HFF-Myc (cell line): ENCODE data around the gene IL20.

Source experiments
- DNase-seq: peaks from one replicate; pipeline ENCODE4 v3.0.0-alpha.2; 2011; ENCODE audit warnings: low read depth; ENCODE audit errors: extremely low read depth
- H3K4me3 ChIP-seq: replicated peaks from 2 replicates; pipeline ENCODE4 v1.5.1; 2011; ENCODE audit warnings: low read depth, mild to moderate bottlenecking, control low read depth, low read length
- CTCF ChIP-seq: IDR thresholded peaks from 2 replicates; pipeline ENCODE4 v1.5.1; 2012; ENCODE audit warnings: mild to moderate bottlenecking, low read depth, low read length, control low read depth; ENCODE audit errors: missing control alignments

IL20 gene

GRCh38 chr1:206828061-206828460 lies 37.4 kb upstream of the IL20 start:
- TF ChIP-seq CTCF: no peak
- DNase-seq: no peak
- H3K4me3 ChIP-seq: no peak overlapping the region

- no peak overlapping the region for H3K4me3 ChIP-seq
- no peak for TF ChIP-seq CTCF
Measured at GRCh38 chr1:206828765-206829164, 36.7 kb upstream of the IL20 start.

GRCh38 chr1:206829282-206829681 lies 36.1 kb upstream of the IL20 start:
- DNase-seq: no peak
- H3K4me3 ChIP-seq: no peak overlapping the region
- no peak for TF ChIP-seq CTCF

More at GRCh38 chr1:206828765-206829164, 36.7 kb upstream of the IL20 start:
- no peak for DNase-seq

- no peak for TF ChIP-seq CTCF
- H3K4me3 ChIP-seq: no peak overlapping the region
- DNase-seq: no peak
Measured at GRCh38 chr1:206829875-206830274, 35.5 kb upstream of the IL20 start.

- DNase-seq: no peak
- H3K4me3 ChIP-seq: no peak overlapping the region
- no peak for TF ChIP-seq CTCF
Measured at GRCh38 chr1:206831650-206832049, 33.8 kb upstream of the IL20 start.

GRCh38 chr1:206832352-206832880 lies 33.0 kb upstream of the IL20 start:
- H3K4me3 ChIP-seq: no peak overlapping the region
- no peak for TF ChIP-seq CTCF
- DNase-seq: no peak

GRCh38 chr1:206833106-206833680 lies 32.2 kb upstream of the IL20 start:
- DNase-seq: no peak
- H3K4me3 ChIP-seq: no peak overlapping the region
- no peak for TF ChIP-seq CTCF
